Mesenchymal stem cell (in vitro differentiated cells and primary cell): ENCODE data around the gene ELMOD1.

ENCODE experiments used
- DNase-seq: peaks from one replicate; pipeline ENCODE4 v3.0.0-alpha.2; 2013
- H2AFZ ChIP-seq: one replicate; pipeline ENCODE4 v1.6.1; 2013; ENCODE audit warnings: low read depth, mild to moderate bottlenecking, control low read depth, inconsistent platforms, low read length, moderate library complexity
- H2AK5ac ChIP-seq: 2 replicates; pipeline ENCODE4 v1.6.1; 2013; ENCODE audit warnings: low read length, moderate library complexity, mild to moderate bottlenecking, inconsistent platforms; ENCODE audit not compliant: severe bottlenecking
- H2BK120ac ChIP-seq: one replicate; pipeline ENCODE4 v1.6.1; 2013; ENCODE audit warnings: low read depth, mild to moderate bottlenecking, inconsistent platforms, low read length, moderate library complexity
- H2BK12ac ChIP-seq, 2 experiments: one replicate each; pipeline ENCODE4 v1.6.1; 2013; ENCODE audit warnings: inconsistent platforms in 2 of 2, low read length in 2 of 2, mild to moderate bottlenecking in 2 of 2, moderate library complexity in 2 of 2, control low read depth in 1 of 2
- H2BK15ac ChIP-seq: one replicate; pipeline ENCODE4 v1.6.1; 2013; ENCODE audit warnings: mild to moderate bottlenecking, low read depth, inconsistent platforms; ENCODE audit not compliant: poor library complexity, severe bottlenecking
- H2BK5ac ChIP-seq: 2 replicates; pipeline ENCODE4 v1.6.1; 2013; ENCODE audit warnings: low read depth, mild to moderate bottlenecking, low read length, control low read depth, inconsistent platforms; ENCODE audit not compliant: poor library complexity, severe bottlenecking
- H3K14ac ChIP-seq, 2 experiments: one replicate each; pipeline ENCODE4 v1.6.1; 2013; ENCODE audit warnings: inconsistent platforms in 2 of 2, low read length in 2 of 2, control low read depth in 1 of 2, mild to moderate bottlenecking in 1 of 2, moderate library complexity in 1 of 2
- H3K18ac ChIP-seq, 2 experiments: one replicate each; pipeline ENCODE4 v1.6.1; 2013; ENCODE audit warnings: inconsistent platforms in 2 of 2, low read length in 2 of 2, control low read depth in 1 of 2, low read depth in 1 of 2, mild to moderate bottlenecking in 1 of 2
- H3K23ac ChIP-seq, 2 experiments: one replicate each; pipeline ENCODE4 v1.6.1; 2013; ENCODE audit warnings: inconsistent platforms in 2 of 2, low read length in 2 of 2, mild to moderate bottlenecking in 2 of 2, moderate library complexity in 2 of 2, control low read depth in 1 of 2
- H3K27ac ChIP-seq: 2 replicates; pipeline ENCODE4 v1.5.1; 2013; ENCODE audit warnings: mild to moderate bottlenecking, moderate library complexity, low read length, control low read depth, inconsistent platforms; ENCODE audit not compliant: poor library complexity, severe bottlenecking
- H3K27me3 ChIP-seq, 2 experiments: 2 replicates each; pipeline versions ENCODE4 v1.6.1 to v1.7.0; 2013; ENCODE audit warnings: low read length in 2 of 2, mild to moderate bottlenecking in 2 of 2, moderate library complexity in 2 of 2, control low read depth in 1 of 2, inconsistent platforms in 1 of 2; ENCODE audit not compliant: control insufficient read depth in 1 of 2, insufficient read depth in 1 of 2
- H3K36me3 ChIP-seq, 2 experiments: 2 replicates each; pipeline versions ENCODE4 v1.6.1 to v1.7.0; 2013; ENCODE audit warnings: low read length in 2 of 2, control low read depth in 1 of 2, inconsistent platforms in 1 of 2, low read depth in 1 of 2, mild to moderate bottlenecking in 1 of 2; ENCODE audit not compliant: insufficient read depth in 2 of 2, control insufficient read depth in 1 of 2
- H3K4ac ChIP-seq, 2 experiments: one replicate each; pipeline ENCODE4 v1.6.1; 2013; ENCODE audit warnings: inconsistent platforms in 2 of 2, low read length in 2 of 2, mild to moderate bottlenecking in 2 of 2, moderate library complexity in 2 of 2, control low read depth in 1 of 2, low read depth in 1 of 2
- H3K4me1 ChIP-seq: 2 replicates; pipeline ENCODE4 v1.6.1; 2013; ENCODE audit warnings: low read depth, low read length, control low read depth; ENCODE audit not compliant: control insufficient read depth, insufficient read depth
- H3K4me2 ChIP-seq: 2 replicates; pipeline ENCODE4 v1.6.1; 2013; ENCODE audit warnings: low read length, mild to moderate bottlenecking, inconsistent platforms; ENCODE audit not compliant: poor library complexity, severe bottlenecking
- H3K4me3 ChIP-seq, 2 experiments: 2 replicates each; pipeline versions ENCODE4 v1.5.1 to v1.7.0; 2013; ENCODE audit warnings: low read length in 2 of 2, mild to moderate bottlenecking in 2 of 2, control low read depth in 1 of 2, low read depth in 1 of 2; ENCODE audit not compliant: insufficient read depth in 1 of 2
- H3K79me1 ChIP-seq: replicated peaks from 2 replicates; pipeline ENCODE4 v1.6.1; 2013; ENCODE audit warnings: mild to moderate bottlenecking, control low read depth, low read length, inconsistent platforms; ENCODE audit not compliant: poor library complexity, severe bottlenecking
- H3K9ac ChIP-seq: 2 replicates; pipeline ENCODE4 v1.7.0; 2013; ENCODE audit warnings: mild to moderate bottlenecking, low read length, moderate library complexity
- H3K9me3 ChIP-seq: 2 replicates; pipeline ENCODE4 v1.7.0; 2013; ENCODE audit warnings: mild to moderate bottlenecking, low read length; ENCODE audit not compliant: control insufficient read depth
- H4K8ac ChIP-seq: one replicate; pipeline ENCODE4 v1.6.1; 2013; ENCODE audit warnings: inconsistent platforms, mild to moderate bottlenecking, low read length, moderate library complexity
- H4K91ac ChIP-seq: one replicate; pipeline ENCODE4 v1.6.1; 2013; ENCODE audit warnings: mild to moderate bottlenecking, low read length, inconsistent platforms
- WGBS: methylation state at CpG from one replicate; pipeline ENCODE4 v1.1.7; 2013; ENCODE audit warnings: mixed read lengths; 5-methylcytosine and 5-hydroxymethylcytosine counted together

Gene ELMOD1

GRCh38 chr11:107702109-107702660 is 111.2 kb downstream of the ELMOD1 start:
- peak overlapping the region in 1 of 2 experiments; percentile 18 for H2BK12ac ChIP-seq
- no peak overlapping the region for H4K91ac ChIP-seq
- 79% methylated on average over 6 of the region's 7 CpGs for WGBS
- peak overlapping the region in 1 of 2 experiments; percentile 37 for H3K4ac ChIP-seq
- H3K4me3 ChIP-seq = no peak overlapping the region
- no peak overlapping the region for H3K9ac ChIP-seq
- no peaks in the 10 kb centered on the region for H3K79me1 ChIP-seq
- no peak overlapping the region for H3K14ac ChIP-seq
- no peak overlapping the region for H2AK5ac ChIP-seq
- H2AFZ ChIP-seq = no peak overlapping the region
- no peak overlapping the region for H2BK5ac ChIP-seq
- no peak overlapping the region for H3K27ac ChIP-seq
- H2BK15ac ChIP-seq = no peak overlapping the region
- peak overlapping the region; percentile 16 for H4K8ac ChIP-seq
- H3K4me1 ChIP-seq = no peaks in the 10 kb centered on the region
- no peaks in the 10 kb centered on the region for H3K9me3 ChIP-seq
- DNase-seq = peak; percentile 12
- no peak overlapping the region for H3K23ac ChIP-seq
- no peak overlapping the region for H3K18ac ChIP-seq
- H3K36me3 ChIP-seq = no peaks in the 10 kb centered on the region
- peaks cover 0 to 11% of the 10 kb centered on the region in 2 experiments for H3K27me3 ChIP-seq
- H2BK120ac ChIP-seq = no peak overlapping the region
- H3K4me2 ChIP-seq = no peak overlapping the region

GRCh38 chr11:107702723-107703122 is 111.8 kb downstream of the ELMOD1 start:
- no CpG with 5 or more reads among the region's 2 CpGs for WGBS
- no peak overlapping the region for H2BK120ac ChIP-seq
- H2BK15ac ChIP-seq = no peak overlapping the region
- H3K9ac ChIP-seq = no peak overlapping the region
- H3K36me3 ChIP-seq = no peaks in the 10 kb centered on the region
- no peaks in the 10 kb centered on the region for H3K79me1 ChIP-seq
- H4K8ac ChIP-seq = no peak overlapping the region
- no peak overlapping the region for H3K4me3 ChIP-seq
- H2BK5ac ChIP-seq = no peak overlapping the region
- no peak overlapping the region for H3K4me2 ChIP-seq
- H2AFZ ChIP-seq = no peak overlapping the region
- no peak overlapping the region for H3K4ac ChIP-seq
- H2AK5ac ChIP-seq = no peak overlapping the region
- no peak overlapping the region for H2BK12ac ChIP-seq
- H3K14ac ChIP-seq = no peak overlapping the region
- no peaks in the 10 kb centered on the region for H3K9me3 ChIP-seq
- no peak overlapping the region for H3K23ac ChIP-seq
- peak; percentile 44 for DNase-seq
- H3K27ac ChIP-seq = no peak overlapping the region
- no peak overlapping the region for H4K91ac ChIP-seq
- no peak overlapping the region for H3K18ac ChIP-seq
- peaks cover 2% of the 10 kb centered on the region for H3K4me1 ChIP-seq
- H3K27me3 ChIP-seq = peaks cover 0 to 11% of the 10 kb centered on the region in 2 experiments

DNA sequence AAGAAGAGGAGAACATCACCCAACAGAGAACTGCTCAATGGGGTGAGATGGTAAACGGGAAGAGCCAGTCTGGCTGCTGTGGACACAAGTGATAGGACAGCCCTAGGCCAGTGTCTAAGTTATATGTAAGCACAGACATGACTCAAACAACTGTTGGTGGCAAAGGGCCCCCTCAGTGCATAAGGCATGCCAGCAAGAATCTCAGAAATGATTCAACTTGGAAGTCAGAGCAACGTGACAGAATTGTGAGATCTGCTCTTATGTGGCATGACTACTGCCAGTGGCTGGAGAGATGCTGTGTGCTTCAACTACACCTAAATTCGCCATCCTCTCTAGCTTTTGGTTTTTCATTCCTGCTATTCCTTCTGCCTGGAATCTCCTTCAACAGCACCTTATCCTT is 113.5 kb downstream of the ELMOD1 start:
- Histone ChIP-seq H3K14ac (no peak overlapping the region), H3K18ac (peak overlapping the region in 1 of 2 experiments; percentile 28), H2BK120ac (no peak overlapping the region), H4K8ac (peak overlapping the region; percentile 12), H3K27me3 (peaks cover 0 to 19% of the 10 kb centered on the region in 2 experiments), H3K9ac (peak overlapping the region; percentile 14), H3K9me3 (no peaks in the 10 kb centered on the region), H3K4ac (no peak overlapping the region), H3K4me2 (no peak overlapping the region), H2BK12ac (peak overlapping the region; percentile 7 to 66), H3K4me3 (no peak overlapping the region), H2AFZ (no peak overlapping the region), H2BK15ac (no peak overlapping the region), H3K27ac (no peak overlapping the region), H3K36me3 (no peaks in the 10 kb centered on the region), H3K4me1 (peaks cover 2% of the 10 kb centered on the region), H3K79me1 (no peaks in the 10 kb centered on the region), H2BK5ac (no peak overlapping the region), H2AK5ac (no peak overlapping the region), H3K23ac (no peak overlapping the region), H4K91ac (no peak overlapping the region)
- 65% methylated on average over 3 of the region's 3 CpGs for WGBS
- peak; percentile 71 for DNase-seq

DNA sequence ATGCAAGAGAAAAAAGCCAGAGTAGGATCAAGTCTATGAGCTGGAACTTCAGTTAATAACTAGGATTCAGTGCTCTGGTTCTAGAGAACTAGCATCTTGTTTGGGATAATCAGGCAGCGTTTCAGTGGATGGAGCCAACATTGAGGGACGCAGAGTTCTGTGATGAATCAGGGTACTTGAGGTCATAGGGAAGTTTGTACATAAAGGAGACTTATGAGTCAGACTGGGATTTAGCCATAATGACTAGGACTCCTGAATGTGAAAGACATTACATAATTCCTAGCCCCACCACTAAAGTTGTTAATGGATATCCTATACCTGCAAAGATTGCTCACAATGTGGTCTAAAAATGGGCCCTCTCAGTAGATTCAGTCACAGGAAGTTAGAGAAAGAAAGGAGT is 114.1 kb downstream of the ELMOD1 start:
- peaks cover 2% of the 10 kb centered on the region for H3K4me1 ChIP-seq
- no peak overlapping the region for H3K4me2 ChIP-seq
- no peaks in the 10 kb centered on the region for H3K9me3 ChIP-seq
- H4K8ac ChIP-seq = no peak overlapping the region
- H3K18ac ChIP-seq = no peak overlapping the region
- no peak overlapping the region for H3K4me3 ChIP-seq
- peaks cover 0 to 14% of the 10 kb centered on the region in 2 experiments for H3K27me3 ChIP-seq
- H3K9ac ChIP-seq = peak overlapping the region; percentile 14
- WGBS = 6% methylated on average over 2 of the region's 2 CpGs
- peak; percentile 90 for DNase-seq
- no peak overlapping the region for H3K4ac ChIP-seq
- H2BK120ac ChIP-seq = no peak overlapping the region
- H2AFZ ChIP-seq = no peak overlapping the region
- H3K23ac ChIP-seq = no peak overlapping the region
- H2BK12ac ChIP-seq = no peak overlapping the region
- no peaks in the 10 kb centered on the region for H3K79me1 ChIP-seq
- no peak overlapping the region for H3K27ac ChIP-seq
- no peak overlapping the region for H2AK5ac ChIP-seq
- no peak overlapping the region for H3K14ac ChIP-seq
- no peak overlapping the region for H4K91ac ChIP-seq
- H2BK5ac ChIP-seq = no peak overlapping the region
- no peak overlapping the region for H2BK15ac ChIP-seq
- H3K36me3 ChIP-seq = no peaks in the 10 kb centered on the region
